HepG2 (cell line): Measurements from ENCODE around the gene SRD5A3.

ENCODE experiments used
- CEBPB ChIP-seq: IDR thresholded peaks from 2 replicates; pipeline ENCODE4 v1.6.1; 2011; ENCODE audit warnings: low read depth, low read length, improper control_type of control experiment, borderline replicate concordance
- CTCF ChIP-seq: sonication (generic); formaldehyde crosslinking; IDR thresholded peaks from 2 replicates; pipeline ENCODE4 v1.5.0; 2020; ENCODE audit warnings: mild to moderate bottlenecking, missing genetic modification reagents, moderate library complexity
- EP300 ChIP-seq, 3 experiments: sonication (generic) in 1 of 3; formaldehyde crosslinking in 1 of 3; IDR thresholded peaks; 2 replicates each; pipeline versions ENCODE4 v1.5.1 to v1.6.1; 2011 to 2020; ENCODE audit warnings: low read depth in 2 of 3, low read length in 2 of 3, borderline replicate concordance in 1 of 3, improper control_type of control experiment in 1 of 3, mild to moderate bottlenecking in 1 of 3, missing genetic modification reagents in 1 of 3, moderate library complexity in 1 of 3
- EZH2 ChIP-seq: conservative IDR thresholded peaks from 2 replicates; pipeline ENCODE4 v1.6.1; 2012; ENCODE audit warnings: mild to moderate bottlenecking, low read depth, low read length, moderate library complexity
- HNF4A ChIP-seq: sonication (generic); formaldehyde crosslinking; IDR thresholded peaks from 2 replicates; pipeline ENCODE4 v1.4.0; 2020; ENCODE audit warnings: missing genetic modification reagents
- MTA3 ChIP-seq: sonication (generic); formaldehyde crosslinking; IDR thresholded peaks from 2 replicates; pipeline ENCODE4 v1.4.0; 2020; ENCODE audit warnings: missing genetic modification reagents
- NR1H2 ChIP-seq: sonication (generic); formaldehyde crosslinking; IDR thresholded peaks from 2 replicates; pipeline ENCODE4 v1.8.1; 2022; ENCODE audit warnings: low read depth, missing genetic modification reagents, borderline replicate concordance
- POLR2A ChIP-seq, 2 experiments: IDR thresholded peaks; 2 replicates each; pipeline ENCODE4 v1.6.1; 2011; ENCODE audit warnings: low read depth in 2 of 2, low read length in 2 of 2, mild to moderate bottlenecking in 1 of 2, moderate library complexity in 1 of 2; ENCODE audit not compliant: insufficient read depth in 1 of 2
- SRSF1 ChIP-seq: fragments of 200-400 bp; formaldehyde crosslinking; optimal IDR thresholded peaks from 2 replicates; pipeline ENCODE3; 2017; ENCODE audit warnings: mild to moderate bottlenecking, low read depth, low read length, moderate library complexity
- ZNF367 ChIP-seq: sonication (generic); formaldehyde crosslinking; IDR thresholded peaks from 2 replicates; pipeline ENCODE4 v1.4.0; 2020; ENCODE audit warnings: missing genetic modification reagents, borderline replicate concordance
- ZNF577 ChIP-seq: sonication (generic); formaldehyde crosslinking; IDR thresholded peaks from 2 replicates; pipeline ENCODE4 v1.4.0; 2020; ENCODE audit warnings: mild to moderate bottlenecking, low read depth, missing genetic modification reagents, borderline replicate concordance

DNA sequence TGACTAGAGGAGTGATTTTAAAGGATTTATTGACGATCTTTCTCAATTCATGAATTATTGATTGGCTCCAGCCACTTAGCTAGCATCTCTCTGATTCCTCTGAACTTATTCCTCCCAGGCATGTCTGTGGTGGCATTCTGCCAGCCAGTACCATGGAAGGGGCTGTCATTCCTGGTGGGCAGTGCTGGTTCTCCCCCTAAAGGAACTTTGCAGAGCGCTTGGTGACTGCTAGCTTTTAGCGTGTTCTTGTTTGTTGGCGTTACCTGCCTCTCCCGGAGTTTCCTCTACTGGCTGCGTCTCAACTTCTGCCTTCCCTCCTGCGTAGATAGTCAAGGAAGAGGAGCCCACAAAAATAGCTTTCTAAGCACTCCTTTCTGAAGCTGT, 19.3 kb downstream of the SRD5A3 start:
- TF ChIP-seq EP300 (IDR thresholded peaks at IDR 0.05; ENCODE audit: low read depth in 2 of 2, low read length in 2 of 2): no peak
- no peak for TF ChIP-seq EP300 (CRISPR knock-in tag; IDR thresholded peaks at IDR 0.05; ENCODE audit: borderline replicate concordance)
- no peak for TF ChIP-seq CEBPB
- no peak for TF ChIP-seq CTCF (CRISPR knock-in tag)
- TF ChIP-seq MTA3 (CRISPR knock-in tag): no peak
- TF ChIP-seq POLR2A (IDR thresholded peaks at IDR 0.05; ENCODE audit: insufficient read depth in 1 of 2, low read depth in 2 of 2, low read length in 2 of 2): no peak
- TF ChIP-seq EZH2: no peak
- TF ChIP-seq ZNF367 (CRISPR knock-in tag): no peak
- TF ChIP-seq NR1H2: no peak
- TF ChIP-seq SRSF1: no peak
- TF ChIP-seq ZNF577 (CRISPR knock-in tag): no peak
- TF ChIP-seq HNF4A (CRISPR knock-in tag): no peak
